ENCODE measurements around the gene TNS2.

DNA sequence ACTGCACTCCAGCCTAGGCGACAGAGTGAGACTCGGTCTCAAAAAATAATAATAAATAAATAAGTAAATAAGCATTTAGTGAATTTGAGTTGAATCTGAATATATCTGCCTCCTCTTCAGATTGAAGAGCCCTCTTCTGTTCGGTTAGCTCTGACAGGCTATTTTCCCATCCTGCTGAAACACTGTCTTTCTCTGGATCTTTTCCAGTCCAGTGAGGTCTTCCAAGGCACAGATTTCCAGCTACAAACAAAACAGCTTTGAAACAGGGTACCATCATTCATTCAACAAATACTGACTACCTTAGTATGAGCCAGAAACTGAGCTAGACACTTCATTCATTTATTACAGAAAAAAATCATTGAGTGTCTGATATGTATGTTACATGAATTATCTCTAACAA, 36.5 kb downstream of the TNS2 start:
- TF ChIP-seq JUNB (IDR thresholded peaks at IDR 0.05; ENCODE audit: unreplicated experiment) (no peak), CTCF (conservative IDR thresholded peaks at IDR 0.05; ENCODE audit: low read depth in 2 of 2) (no peak), NANOG (IDR thresholded peaks at IDR 0.05; ENCODE audit: borderline replicate concordance) (no peak), ZNF114 (CRISPR knock-in tag; IDR thresholded peaks at IDR 0.05) (no peak), POLR2AphosphoS5 (IDR thresholded peaks at IDR 0.05; ENCODE audit: low read depth) (no peak), EZH2 (IDR thresholded peaks at IDR 0.05; ENCODE audit: low read depth, unreplicated experiment) (no peak), CREB1 (CRISPR knock-in tag; IDR thresholded peaks at IDR 0.05; ENCODE audit: low read depth) (no peak), EZH2phosphoT487 (IDR thresholded peaks at IDR 0.05; ENCODE audit: unreplicated experiment) (no peak)
- TF ChIP-seq, protein P1, sequence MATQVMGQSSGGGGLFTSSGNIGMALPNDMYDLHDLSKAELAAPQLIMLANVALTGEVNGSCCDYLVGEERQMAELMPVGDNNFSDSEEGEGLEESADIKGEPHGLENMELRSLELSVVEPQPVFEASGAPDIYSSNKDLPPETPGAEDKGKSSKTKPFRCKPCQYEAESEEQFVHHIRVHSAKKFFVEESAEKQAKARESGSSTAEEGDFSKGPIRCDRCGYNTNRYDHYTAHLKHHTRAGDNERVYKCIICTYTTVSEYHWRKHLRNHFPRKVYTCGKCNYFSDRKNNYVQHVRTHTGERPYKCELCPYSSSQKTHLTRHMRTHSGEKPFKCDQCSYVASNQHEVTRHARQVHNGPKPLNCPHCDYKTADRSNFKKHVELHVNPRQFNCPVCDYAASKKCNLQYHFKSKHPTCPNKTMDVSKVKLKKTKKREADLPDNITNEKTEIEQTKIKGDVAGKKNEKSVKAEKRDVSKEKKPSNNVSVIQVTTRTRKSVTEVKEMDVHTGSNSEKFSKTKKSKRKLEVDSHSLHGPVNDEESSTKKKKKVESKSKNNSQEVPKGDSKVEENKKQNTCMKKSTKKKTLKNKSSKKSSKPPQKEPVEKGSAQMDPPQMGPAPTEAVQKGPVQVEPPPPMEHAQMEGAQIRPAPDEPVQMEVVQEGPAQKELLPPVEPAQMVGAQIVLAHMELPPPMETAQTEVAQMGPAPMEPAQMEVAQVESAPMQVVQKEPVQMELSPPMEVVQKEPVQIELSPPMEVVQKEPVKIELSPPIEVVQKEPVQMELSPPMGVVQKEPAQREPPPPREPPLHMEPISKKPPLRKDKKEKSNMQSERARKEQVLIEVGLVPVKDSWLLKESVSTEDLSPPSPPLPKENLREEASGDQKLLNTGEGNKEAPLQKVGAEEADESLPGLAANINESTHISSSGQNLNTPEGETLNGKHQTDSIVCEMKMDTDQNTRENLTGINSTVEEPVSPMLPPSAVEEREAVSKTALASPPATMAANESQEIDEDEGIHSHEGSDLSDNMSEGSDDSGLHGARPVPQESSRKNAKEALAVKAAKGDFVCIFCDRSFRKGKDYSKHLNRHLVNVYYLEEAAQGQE (IDR thresholded peaks at IDR 0.05; ENCODE audit: unreplicated experiment): no peak
- TF ChIP-seq, protein P2, sequence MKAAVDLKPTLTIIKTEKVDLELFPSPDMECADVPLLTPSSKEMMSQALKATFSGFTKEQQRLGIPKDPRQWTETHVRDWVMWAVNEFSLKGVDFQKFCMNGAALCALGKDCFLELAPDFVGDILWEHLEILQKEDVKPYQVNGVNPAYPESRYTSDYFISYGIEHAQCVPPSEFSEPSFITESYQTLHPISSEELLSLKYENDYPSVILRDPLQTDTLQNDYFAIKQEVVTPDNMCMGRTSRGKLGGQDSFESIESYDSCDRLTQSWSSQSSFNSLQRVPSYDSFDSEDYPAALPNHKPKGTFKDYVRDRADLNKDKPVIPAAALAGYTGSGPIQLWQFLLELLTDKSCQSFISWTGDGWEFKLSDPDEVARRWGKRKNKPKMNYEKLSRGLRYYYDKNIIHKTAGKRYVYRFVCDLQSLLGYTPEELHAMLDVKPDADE (IDR thresholded peaks at IDR 0.05): no peak
- TF ChIP-seq, protein P3, sequence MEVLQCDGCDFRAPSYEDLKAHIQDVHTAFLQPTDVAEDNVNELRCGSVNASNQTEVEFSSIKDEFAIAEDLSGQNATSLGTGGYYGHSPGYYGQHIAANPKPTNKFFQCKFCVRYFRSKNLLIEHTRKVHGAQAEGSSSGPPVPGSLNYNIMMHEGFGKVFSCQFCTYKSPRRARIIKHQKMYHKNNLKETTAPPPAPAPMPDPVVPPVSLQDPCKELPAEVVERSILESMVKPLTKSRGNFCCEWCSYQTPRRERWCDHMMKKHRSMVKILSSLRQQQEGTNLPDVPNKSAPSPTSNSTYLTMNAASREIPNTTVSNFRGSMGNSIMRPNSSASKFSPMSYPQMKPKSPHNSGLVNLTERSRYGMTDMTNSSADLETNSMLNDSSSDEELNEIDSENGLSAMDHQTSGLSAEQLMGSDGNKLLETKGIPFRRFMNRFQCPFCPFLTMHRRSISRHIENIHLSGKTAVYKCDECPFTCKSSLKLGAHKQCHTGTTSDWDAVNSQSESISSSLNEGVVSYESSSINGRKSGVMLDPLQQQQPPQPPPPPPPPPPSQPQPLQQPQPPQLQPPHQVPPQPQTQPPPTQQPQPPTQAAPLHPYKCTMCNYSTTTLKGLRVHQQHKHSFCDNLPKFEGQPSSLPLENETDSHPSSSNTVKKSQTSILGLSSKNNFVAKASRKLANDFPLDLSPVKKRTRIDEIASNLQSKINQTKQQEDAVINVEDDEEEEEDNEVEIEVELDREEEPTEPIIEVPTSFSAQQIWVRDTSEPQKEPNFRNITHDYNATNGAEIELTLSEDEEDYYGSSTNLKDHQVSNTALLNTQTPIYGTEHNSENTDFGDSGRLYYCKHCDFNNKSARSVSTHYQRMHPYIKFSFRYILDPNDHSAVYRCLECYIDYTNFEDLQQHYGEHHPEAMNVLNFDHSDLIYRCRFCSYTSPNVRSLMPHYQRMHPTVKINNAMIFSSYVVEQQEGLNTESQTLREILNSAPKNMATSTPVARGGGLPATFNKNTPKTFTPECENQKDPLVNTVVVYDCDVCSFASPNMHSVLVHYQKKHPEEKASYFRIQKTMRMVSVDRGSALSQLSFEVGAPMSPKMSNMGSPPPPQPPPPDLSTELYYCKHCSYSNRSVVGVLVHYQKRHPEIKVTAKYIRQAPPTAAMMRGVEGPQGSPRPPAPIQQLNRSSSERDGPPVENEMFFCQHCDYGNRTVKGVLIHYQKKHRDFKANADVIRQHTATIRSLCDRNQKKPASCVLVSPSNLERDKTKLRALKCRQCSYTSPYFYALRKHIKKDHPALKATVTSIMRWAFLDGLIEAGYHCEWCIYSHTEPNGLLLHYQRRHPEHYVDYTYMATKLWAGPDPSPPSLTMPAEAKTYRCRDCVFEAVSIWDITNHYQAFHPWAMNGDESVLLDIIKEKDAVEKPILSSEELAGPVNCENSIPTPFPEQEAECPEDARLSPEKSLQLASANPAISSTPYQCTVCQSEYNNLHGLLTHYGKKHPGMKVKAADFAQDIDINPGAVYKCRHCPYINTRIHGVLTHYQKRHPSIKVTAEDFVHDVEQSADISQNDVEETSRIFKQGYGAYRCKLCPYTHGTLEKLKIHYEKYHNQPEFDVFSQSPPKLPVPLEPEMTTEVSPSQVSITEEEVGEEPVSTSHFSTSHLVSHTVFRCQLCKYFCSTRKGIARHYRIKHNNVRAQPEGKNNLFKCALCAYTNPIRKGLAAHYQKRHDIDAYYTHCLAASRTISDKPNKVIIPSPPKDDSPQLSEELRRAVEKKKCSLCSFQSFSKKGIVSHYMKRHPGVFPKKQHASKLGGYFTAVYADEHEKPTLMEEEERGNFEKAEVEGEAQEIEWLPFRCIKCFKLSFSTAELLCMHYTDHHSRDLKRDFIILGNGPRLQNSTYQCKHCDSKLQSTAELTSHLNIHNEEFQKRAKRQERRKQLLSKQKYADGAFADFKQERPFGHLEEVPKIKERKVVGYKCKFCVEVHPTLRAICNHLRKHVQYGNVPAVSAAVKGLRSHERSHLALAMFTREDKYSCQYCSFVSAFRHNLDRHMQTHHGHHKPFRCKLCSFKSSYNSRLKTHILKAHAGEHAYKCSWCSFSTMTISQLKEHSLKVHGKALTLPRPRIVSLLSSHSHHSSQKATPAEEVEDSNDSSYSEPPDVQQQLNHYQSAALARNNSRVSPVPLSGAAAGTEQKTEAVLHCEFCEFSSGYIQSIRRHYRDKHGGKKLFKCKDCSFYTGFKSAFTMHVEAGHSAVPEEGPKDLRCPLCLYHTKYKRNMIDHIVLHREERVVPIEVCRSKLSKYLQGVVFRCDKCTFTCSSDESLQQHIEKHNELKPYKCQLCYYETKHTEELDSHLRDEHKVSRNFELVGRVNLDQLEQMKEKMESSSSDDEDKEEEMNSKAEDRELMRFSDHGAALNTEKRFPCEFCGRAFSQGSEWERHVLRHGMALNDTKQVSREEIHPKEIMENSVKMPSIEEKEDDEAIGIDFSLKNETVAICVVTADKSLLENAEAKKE (CRISPR knock-in tag; IDR thresholded peaks at IDR 0.05): no peak

Data from GM23338 (cell line).